NCI-H526 (cell line): ENCODE results near the gene AMFR.

Experiments used
- DNase-seq, 2 experiments: peaks; one replicate each; lab custom pipeline; 2025; lab: John Stamatoyannopoulos, UW

Gene AMFR

DNA sequence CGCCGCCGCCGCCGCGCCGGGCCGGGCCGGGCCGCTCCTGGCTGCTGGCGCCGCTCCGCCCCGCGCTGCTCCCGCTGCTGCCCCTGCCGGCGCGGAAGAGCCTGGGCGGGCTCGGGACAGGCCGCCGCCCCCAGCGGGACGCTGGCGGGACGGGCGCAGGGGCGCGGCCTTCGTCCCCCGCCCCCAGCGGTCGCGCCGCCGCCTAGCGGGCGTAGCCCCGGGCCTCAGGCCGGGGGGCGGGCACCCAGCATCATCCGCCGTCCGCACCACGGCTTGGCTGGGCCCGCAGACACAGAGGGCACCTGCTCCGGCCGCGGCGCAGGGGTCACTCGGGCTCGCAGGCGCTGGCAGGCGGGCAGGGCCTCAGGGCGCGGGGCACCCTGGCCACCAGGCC lies at the start of gene AMFR:
Gene AMFR (minus strand): TSS at position 107 of the 394 bp plus-strand sequence. CDS start 218 bp downstream, outside the sequence.
- DNase-seq, result peak in 1 of 2 experiments; percentile 72

DNA sequence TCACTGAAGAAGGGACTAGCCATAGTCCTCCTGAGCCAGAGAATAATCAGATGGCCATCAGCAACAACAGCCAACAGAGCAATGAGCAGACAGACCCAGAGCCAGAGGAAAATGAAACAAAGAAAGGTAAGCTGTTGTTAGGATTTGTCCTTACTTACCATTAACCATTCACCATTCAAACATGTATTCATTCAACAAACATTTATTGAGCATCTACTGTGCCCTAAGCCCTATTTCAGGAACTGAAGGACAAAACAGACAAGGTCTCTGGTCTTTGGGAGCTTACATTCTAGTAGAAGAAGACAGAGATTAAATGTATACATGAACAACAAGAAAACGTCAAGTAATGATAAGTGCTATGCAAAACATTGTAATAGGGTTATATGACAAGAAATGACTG lies 45.3 kb upstream of the AMFR start:
- no peak for DNase-seq

DNA sequence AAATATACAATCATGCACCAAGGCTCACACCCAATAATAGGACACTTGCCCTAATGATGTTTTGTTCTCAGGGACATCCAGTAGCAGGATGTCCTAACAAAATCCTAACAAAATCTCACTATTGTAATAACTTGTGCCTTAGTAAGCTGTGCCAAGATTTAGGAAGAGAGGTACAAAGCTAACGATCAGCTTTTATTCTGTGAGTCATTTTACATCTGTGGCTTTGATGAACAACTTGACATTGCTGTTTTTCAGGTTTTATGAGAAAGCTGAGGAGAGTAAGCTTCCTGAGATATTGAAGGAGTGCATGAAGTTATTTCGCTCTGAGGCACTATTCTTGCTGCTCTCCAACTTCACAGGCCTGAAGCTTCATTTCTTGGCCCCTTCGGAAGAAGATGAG lies 44.9 kb upstream of the AMFR start:
- no peak for DNase-seq

DNA sequence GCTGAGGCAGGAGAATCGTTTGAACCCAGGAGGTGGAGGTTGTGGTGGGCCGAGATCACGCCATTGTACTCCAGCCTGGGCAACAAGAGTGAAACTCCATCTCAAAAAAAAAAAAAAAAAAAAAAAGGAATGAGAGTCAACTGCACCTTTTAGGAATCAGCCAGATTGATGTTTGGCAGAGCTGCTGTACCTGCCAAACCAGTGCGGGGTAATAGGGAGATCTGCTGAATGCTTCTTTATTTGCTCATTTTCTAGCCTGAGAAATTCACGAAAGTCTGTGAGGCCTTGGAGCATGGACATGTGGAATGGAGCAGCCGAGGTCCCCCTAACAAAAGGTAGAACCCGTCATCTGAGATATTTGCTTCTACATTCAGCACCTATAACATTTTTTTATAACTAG lies 44.4 kb upstream of the AMFR start:
- DNase-seq, result no peak

DNA sequence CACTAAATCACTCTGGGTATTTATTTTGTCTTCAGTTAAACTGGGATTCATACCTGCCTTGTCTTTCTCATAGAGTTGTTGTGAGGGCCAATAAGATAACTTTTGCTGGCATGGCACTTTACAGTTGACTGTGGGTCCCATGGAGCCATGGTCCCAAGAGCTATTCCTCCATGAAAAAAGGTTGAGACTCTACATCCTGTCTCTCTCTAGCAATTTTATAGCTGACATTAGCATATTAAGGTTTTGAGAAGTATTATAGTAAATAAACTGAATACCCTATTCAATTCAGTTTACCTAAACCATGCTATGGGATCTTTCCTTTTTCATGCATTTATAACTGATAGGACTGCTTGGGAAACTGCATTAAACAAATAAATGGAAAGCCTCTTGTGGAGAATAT lies 43.5 kb upstream of the AMFR start:
- no peak for DNase-seq

DNA sequence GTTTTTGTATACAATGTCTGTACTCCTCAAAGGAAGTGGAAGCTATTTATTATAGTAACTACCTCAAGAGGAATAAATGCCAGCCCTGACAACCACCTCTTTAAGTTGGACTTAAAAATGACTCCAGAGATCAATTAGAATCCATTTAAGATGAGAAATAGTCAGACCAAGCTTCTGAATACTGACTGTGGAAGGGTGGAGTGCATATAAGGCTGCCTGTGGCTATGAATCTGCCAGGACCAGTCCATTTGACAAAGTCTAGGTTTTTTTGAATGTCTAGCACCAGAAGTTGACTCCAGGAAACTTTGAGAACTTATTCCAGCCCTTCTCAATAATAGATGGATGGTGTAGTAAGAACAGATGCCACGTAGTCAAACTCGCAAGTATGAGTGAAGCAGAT lies 41.0 kb upstream of the AMFR start:
- DNase-seq, result no peak

DNA sequence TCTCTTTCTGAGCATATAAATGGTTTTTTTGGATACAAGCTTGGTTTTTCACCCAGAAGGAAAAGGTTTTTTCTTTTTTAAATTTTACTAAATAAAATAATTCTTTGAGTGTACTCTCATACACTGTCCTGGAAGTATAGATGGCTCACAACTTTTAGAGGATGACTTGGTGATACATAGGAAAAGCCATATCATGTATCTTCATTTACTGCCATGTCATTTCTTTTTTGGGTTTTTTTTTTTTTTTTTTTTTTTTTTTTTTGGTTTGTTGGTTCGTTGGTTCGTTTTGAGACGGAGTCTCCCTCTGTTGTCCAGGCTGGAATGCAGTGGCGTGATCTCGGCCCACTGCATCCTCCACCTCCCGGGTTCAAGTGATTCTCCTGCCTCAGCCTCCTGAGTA lies 37.8 kb upstream of the AMFR start:
- no peak for DNase-seq

DNA sequence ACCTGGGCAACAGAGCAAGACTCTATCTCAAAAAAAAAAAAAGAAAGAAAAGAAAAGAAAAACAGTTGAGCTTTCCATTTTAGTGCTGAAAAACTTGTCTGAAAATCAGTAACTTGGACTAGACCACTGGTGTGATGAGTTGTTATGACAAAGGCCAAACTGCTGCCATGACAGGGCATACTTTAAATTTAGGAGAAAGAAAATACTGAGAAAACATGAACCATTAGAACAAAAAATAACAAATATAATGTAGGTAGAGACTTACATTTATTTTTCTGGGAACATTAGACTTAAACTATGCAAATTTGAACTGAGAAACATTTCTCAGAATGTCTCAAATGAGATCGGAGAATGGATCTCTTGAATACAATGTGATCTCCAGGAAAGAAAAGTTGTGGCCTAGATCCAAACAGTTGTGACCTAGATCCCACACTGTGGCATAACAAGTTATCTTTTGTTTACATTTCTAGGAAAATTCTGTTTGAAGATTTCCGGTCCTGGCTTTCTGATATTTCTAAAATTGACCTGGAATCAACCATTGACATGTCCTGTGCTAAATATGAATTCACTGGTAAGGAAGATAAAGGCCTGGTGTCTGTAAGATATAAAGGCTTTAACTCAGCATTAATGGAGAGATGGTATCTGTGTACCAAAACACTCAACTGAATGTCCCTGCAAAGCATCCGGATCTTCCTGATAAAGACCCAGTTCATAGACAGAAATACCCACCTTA lies 36.9 kb upstream of the AMFR start:
- no peak for DNase-seq

DNA sequence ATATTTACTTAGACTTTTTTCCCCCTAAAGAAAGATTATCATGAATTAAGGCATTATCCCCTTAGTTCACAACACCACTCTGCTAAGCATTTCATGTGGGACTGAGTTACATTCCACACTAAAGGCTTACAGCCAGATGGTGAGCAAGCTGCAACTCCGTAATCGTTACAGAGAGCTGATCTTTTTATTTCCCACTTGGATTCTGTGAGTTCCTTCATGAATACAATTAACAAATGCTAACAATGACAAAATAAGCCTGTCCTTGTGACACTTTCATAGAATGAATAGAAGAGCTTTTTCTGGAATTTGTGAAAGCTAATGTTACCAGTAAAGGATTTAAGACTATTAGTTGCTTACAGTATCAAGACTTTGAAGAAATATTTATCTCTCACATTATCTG lies 34.8 kb upstream of the AMFR start:
- DNase-seq, result no peak

DNA sequence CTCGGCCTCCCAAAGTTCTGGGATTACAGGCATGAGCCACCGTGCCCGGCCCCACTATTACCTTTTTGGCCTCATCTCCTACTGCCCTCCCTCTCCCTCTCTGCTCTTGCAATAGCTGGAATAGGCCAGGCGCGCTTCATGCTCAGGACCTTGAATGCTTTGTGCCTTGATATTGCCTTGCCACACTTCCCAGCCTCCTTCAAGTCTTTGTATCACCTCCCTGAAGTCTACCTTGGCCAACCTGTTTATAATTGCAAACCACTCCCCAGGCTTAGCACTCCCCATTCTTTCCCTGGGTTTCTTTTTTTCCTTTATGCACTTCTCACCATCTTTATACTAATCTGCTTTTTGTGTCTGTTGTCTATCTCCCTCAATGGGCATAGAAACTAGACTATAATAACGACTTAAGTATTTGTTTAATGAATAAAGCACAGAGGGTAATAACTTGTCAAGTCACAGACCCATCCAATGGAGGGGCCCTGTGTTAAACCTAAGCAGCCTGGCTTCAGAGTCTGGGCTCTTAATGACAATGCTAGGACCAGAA lies 32.7 kb upstream of the AMFR start:
- no peak for DNase-seq

DNA sequence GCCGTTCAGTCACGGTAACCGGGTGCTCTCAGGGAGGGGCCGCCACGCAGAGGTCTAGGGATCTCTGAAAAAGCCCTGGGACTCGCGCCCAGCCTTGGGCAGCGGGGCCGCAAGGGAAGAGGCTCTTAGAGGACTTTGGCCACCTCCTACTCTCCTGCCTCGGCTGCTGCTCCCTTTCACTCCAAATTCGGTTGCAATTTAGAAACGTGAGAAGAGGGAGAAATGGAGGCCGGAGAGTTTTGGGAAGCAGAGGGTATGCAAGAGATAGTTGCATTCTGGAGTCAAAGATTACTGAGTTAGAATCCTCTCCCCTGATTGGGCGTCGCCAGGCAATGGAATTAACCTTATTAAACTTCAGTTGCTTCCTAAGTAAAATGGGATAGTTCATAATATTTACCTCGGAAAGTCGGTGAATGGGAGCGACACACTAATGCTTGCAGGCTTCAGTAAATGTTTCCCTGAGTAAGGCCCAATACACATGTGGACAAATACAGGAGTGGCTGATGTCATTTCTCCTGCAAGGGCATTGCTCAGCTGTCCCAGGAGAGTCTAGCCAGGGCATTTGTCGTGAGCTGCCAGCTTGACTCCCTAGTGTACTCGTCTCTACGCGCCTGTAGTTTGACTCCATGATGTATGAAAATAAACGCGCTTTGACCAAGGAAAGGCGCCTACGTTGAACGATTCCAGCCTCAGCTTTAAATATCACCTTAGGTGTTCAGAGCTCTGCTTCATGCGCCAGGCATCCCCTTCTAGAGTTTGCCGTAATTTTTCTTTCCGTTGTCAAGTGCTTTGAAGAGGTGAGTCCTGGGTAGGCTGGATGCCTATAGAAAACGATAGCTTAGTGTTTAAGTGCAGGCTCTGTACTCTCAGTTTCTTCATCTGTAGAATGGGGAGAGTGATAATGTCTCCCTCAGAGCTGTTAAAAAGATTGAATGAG lies 26.7 kb upstream of the AMFR start:
- DNase-seq, result peak; percentile 13 to 64

DNA sequence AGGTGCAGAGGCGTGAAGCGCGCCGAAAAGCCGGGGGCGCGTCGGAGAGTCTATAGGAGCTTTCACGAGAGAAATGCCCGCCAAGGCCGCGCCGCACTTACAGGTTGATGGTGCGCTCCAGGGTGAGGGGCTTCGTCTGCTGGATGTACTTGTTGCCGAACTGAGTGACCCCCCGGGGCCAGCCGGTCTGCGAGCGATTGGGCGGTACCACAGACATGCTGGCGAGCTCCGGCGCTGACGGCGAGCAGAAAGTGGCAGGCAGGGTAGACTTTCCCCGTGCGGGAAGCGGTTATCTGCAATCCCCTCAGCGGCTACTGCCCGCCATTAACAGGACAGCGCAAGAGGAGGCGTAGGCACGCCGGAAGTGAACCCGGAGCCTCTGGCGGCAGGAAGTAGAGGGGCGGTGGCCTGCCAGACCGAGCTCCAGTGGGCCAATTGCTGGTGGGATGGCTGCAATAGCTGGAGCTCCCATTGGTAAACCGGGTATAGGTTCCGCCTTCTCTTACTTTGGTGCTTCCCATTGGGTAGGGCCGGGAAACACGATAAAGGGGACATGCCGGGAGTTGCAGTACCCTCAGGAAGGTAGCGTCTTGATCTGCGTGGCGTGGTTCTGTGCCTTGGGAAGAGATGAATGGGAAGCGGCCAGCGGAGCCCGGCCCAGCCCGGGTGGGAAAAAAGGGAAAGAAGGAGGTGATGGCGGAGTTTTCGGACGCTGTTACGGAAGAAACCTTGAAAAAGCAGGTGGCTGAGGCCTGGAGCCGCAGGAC lies 25.8 kb upstream of the AMFR start, which contains the start of the genes NUDT21 and OGFOD1:
Gene NUDT21 (minus strand): TSS at position 347 of the 767 bp plus-strand sequence. CDS start 130 bp downstream, at position 217.
Gene OGFOD1 (plus strand): TSS at position 569 of the 767 bp plus-strand sequence. CDS start 59 bp downstream, at position 628.
- peak; percentile 92 to 94 for DNase-seq

DNA sequence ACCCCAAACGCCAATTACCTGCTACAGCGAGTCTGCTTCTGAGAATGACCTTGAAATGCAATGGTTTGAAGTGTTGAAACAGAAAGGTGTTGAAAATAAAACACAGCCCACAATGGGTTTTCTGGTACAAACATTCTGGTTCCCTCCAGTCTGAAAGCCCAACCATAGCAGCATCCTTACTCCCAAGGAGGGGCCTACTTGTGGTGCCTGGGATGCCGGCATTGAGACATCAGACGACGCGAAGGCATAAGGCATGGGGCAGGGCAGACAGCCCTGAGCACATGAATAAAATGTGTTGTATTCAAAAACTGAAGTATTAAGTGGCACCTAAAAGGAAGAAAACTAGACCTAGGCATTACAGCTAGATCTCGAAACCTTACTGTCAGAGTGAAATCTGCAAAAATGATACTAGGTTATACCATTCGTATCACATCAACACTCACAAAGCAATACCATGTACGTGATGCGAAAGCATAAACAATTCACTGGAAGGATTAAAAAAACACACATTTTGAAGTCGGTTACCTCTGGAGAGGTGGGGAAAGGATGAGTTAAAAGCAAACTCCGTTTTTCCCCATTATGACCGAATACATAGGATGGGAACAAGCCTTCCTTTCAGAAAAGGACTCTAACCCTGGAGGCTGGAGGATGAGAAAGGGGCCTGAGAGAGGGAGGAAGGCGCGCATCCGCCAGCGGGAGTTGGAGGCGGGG lies 25.1 kb upstream of the AMFR start:
- no peak for DNase-seq

DNA sequence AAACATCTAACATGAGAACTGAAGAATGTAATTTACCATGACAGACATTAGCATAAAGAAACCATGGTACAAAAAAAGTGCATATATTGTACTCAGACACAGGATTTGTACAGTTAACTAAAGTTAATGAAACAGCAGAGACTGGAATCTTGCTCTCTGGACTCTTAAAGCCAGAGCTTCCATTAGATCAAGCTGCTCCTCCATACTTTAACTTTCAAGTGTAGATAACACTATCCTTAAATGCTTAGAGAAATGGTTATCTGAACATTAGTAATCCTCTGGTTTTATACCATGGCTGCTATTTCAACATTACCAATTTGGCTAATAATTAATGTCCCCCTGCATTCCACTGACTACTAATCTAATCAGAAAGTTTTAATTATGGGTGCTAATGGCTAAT lies 22.7 kb upstream of the AMFR start:
- DNase-seq, result no peak

DNA sequence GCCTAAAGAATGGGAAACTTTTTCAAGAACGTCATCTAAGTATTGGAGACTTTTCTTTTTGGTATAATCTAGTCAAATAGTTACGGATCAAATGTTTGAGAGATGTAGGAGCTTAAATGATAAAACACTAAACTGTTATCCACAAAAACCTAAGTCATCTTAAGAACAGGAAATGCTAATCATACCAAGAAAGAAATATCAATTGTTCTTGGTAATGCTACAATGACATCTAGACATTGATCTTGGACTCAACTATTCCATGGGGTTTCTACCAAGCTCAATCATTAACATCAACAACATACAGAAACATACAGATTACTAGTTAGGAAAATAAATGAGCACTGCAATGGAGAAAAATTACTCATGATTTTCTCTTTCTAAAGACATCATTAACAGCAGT lies 21.9 kb upstream of the AMFR start:
- DNase-seq, result no peak

DNA sequence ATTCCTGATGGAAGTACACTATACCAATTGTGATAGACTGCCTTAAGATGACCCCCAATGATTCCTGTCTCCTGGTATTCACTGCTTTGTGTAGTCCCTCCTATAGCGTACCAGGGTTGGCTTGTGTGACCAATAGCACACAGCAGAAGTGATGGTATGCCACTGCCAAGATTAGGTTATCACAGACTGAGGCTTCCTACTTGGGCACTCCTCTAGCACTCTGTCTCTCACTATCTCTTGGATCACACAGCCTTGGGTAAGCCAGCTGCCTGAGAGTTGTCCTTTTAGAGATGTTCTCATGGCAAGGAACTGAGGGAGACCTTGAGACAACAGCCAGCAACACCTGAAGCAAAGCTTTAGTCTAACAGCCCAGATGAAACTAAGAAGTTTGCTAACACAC lies 12.7 kb upstream of the AMFR start:
- DNase-seq, result no peak

DNA sequence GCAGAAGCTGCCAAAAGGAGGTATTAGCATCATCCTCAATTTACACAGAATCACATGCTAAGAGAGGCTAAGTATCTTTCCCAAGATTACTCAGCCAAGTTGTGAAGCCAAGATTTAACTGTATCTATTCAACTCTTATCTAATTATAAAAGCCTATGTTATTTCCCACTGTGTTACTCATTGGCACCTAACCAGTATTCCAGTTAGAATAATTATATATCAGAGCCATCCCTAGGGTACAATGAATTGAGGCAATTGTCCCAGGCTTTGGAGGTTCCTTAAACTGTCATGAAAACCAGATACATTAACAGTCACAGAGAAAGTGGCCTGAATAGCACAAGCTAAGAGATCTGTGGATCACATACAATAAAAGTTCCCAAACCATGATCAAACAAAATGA lies 10.9 kb upstream of the AMFR start:
- DNase-seq, result no peak

DNA sequence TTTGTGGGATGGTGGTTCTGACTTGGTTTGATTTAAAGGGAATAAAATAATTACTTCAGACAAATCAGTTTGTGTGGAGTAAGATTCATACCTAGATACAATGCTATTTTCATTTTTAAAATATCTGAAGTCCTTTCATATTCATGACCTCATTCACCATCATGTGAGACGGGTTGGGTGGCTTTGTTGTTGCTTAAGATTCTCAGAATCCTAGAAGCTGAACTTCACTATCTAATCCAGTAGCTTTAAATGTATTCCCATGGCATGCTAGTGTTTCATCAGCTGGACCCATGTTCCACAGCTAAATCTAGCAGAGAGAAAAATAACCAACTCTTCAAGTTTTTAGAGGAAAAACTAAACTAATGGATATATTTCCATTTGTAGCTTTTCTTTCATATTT lies 2.7 kb upstream of the AMFR start:
- no peak for DNase-seq

DNA sequence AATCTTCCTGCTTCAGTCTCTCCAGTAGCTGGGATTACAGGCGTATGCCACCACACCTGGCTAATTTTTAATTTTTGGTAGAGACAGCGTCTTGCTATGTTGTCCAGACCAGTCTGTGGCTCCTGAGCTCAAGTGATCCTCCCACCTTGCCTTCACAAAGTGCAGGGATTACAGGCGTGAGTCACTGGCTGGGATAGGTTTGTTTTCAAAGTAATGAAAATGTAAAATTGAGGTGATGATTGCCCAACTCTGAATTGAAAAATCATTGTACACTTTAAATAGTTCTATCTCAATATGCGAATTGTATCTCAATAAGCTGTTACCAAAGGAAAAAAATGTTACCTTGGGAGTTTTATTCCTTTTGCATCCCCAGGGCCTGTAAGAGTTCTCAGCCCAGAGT lies 1.2 kb upstream of the AMFR start:
- no peak for DNase-seq

DNA sequence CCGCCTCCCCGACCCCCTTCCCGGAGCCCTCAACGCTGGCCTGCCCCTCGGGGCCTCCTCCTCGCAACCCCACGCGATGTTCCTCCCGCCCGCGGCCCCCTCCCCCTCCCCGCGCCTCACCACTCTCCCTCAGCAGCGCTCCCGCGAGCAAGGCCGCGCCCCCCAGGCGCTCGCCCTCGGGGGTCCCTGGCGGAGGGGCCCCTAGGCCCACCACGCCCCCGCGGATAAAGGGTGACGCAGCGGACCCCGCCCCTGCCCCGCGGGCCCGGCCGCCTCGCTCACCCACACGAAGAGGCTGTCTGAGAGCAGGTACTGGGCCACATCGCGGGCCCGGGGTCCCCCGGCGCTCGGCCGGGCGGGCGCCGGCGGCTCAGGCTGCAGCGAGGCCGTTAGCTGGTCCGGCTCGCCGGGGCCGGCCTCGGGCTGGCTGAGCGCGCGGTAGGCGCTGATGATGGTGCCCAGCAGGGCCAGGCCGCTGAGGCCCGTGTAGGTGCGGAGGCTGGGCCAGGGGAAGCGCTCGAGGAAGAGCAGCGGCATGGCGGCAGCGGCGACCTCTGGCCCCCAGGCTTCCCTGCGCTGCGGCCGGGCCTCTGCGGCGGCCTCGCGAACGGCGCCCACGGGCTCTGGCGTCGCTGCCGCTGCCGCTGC lies 430 bp downstream of the AMFR start:
- peak in 1 of 2 experiments; percentile 51 for DNase-seq

DNA sequence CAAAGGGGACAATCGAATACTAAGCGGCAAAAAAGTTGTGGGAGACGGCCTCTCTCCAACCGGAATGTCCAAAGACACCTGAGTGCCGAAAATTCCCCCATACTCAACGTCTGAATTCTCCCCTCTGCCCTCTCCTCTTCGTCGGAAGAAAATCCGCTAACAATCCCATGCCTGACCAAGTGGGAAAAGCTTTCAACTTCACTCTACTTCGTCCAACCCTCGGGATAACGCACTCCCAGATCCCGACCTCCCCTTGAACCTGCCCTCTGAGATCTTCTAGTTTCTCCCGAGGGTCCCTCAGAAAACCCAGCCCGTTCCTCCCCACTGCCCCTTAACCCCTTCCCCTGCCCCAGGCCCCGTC lies 961 bp downstream of the AMFR start:
- no peak for DNase-seq
